ENCODE results near the gene ALDH1L2. TPM values are rescaled to one million over a fixed set of nuclear protein-coding genes. Genes with fewer than 3 reads are reported as not detected.

ALDH1L2 gene
- total RNA-seq, 1 donor = 79.1 TPM

DNA sequence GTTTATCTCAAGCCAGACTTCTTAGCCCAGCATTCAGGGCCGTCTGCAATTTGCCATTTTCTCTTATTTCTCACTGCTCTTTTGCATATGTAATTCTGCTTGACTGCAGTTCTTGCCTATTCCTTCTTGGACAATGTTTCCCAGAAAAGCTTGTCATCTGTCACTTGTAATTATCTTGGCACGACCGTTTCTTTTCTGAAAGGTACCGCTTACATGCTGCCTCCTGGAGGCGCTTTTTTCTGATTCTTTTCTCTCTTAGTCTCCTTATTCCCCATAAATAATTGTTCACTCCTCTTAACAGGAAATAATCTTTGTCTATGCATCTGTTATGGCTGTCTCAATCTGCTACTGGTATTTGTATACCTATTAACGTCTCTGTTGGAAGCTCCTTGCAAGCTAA lies 1.2 kb upstream of the ALDH1L2 start:
- no peak for DNase-seq (ENCODE audit: low read depth)
- H3K4me3 ChIP-seq (ENCODE audit: low read depth, low read length) = no peak overlapping the region
- TF ChIP-seq, protein P1, sequence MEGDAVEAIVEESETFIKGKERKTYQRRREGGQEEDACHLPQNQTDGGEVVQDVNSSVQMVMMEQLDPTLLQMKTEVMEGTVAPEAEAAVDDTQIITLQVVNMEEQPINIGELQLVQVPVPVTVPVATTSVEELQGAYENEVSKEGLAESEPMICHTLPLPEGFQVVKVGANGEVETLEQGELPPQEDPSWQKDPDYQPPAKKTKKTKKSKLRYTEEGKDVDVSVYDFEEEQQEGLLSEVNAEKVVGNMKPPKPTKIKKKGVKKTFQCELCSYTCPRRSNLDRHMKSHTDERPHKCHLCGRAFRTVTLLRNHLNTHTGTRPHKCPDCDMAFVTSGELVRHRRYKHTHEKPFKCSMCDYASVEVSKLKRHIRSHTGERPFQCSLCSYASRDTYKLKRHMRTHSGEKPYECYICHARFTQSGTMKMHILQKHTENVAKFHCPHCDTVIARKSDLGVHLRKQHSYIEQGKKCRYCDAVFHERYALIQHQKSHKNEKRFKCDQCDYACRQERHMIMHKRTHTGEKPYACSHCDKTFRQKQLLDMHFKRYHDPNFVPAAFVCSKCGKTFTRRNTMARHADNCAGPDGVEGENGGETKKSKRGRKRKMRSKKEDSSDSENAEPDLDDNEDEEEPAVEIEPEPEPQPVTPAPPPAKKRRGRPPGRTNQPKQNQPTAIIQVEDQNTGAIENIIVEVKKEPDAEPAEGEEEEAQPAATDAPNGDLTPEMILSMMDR (IDR thresholded peaks at IDR 0.05; ENCODE audit: insufficient read depth, low read length) = no peak

DNA sequence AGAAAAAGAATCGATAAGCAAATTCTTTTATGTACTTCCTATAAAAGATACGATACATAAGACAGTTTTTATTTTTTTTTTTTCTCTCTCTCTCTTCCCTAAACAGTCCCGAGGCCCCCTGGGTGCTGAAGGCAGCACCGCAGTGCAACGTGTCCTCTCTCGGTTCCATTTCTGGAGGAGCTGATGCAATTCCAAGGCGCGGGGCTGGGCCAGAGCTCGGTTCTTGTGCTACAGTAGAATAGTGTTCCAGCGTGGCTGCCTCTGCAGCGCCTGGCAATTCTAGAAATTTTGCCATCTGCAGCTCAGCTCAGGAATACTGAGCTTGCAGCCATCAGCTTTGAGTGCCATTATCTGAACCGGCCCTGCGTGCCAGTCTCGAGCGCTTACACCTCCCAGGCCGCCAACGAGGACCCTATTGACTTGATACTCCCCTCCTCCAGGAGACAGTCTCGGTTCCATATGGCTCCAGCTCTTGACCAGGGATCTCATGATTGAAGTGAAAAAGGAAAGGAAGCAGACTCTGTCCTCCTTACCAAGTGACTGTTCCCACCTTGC lies 630 bp downstream of the ALDH1L2 start:
- peak overlapping the region; percentile 98 for H3K4me3 ChIP-seq (ENCODE audit: low read depth, low read length)
- DNase-seq (ENCODE audit: low read depth) = peak; percentile 82
- TF ChIP-seq, protein P1 (IDR thresholded peaks at IDR 0.05; ENCODE audit: insufficient read depth, low read length) = peak; percentile 38

DNA sequence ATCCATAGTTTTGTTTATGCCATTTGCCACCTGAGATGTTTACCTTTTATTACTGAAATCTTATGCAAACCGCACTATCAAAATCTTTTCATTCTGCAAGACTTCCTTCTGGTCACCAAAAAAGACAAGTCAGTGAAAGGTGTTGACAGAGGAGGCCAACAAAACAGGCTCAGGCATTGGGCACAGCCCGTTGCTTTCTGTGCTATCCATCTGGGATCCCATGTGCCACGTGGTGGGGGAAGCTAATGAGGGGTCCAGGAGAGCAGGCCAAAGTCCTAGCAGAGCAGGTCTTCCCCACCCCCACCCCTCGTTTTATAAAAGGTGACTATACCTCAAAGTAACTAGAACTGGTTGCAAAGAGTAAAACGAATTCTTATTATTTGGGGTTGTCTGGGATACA lies 1.2 kb downstream of the ALDH1L2 start:
- DNase-seq (ENCODE audit: low read depth) = no peak
- H3K4me3 ChIP-seq (ENCODE audit: low read depth, low read length) = peak overlapping the region; percentile 98
- TF ChIP-seq, protein P1 (IDR thresholded peaks at IDR 0.05; ENCODE audit: insufficient read depth, low read length) = no peak

DNA sequence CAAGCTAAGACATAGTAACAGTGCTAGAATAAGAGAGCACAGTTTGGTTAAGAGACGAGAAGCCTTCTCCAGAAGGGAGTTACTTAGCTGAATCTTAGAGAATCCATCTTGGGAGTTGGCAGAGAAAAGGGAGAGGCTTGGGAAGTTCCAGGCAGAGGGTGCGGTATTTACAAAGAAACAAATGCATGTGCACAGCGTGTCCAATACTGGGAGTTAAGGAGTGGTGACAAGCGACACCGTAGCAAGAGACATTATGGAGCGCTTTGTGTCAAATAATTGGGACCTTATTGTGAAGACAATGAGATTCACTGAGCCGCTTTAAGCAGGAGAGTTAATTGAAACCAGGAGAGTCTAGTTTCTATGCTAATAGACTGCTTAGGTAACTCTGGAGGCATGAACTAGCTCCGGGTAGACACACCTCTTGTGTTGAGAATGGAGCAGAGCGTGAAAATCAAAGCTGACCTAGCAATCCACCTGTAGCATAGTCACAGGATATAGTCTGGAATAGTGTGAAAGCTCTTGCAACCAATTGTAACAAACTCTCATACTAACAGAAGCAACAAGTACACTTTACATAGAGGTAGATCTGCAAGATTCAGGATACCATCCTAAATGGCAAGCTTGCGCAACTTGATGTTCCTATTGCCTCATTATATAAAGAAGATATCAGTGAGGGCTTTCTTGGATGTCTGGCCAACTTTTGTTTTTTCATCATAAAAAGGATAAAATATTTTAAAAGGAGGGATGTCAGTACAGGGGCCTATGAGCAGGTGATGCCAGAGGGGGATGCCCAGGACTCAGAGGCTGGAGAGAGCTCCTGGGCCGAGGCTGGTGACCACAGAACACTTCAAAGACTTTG lies 5.3 kb downstream of the ALDH1L2 start:
- H3K4me3 ChIP-seq (ENCODE audit: low read depth, low read length) = no peak overlapping the region
- TF ChIP-seq, protein P1 (IDR thresholded peaks at IDR 0.05; ENCODE audit: insufficient read depth, low read length) = no peak
- no peak for DNase-seq (ENCODE audit: low read depth)

DNA sequence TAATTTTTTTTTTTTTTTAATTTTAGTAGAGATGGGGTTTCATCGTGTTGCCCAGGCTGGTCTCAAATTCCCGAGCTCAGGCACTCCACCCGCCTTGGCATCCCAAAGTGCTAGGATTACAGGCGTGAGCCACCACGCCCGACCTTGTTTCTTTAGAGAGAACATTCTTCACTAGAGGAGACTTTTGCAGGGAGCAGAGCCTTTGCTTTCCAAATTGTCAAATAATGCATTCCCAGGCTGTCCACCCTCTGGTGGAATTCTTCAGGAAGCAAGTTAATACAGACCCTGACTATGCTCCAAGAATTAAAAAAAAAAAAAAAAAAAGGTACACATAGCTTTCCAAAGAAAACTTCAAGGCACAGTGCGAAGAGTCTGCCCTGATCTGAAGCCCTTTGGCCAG lies 6.8 kb downstream of the ALDH1L2 start:
- TF ChIP-seq, protein P1 (IDR thresholded peaks at IDR 0.05; ENCODE audit: insufficient read depth, low read length) = peak; percentile 26
- peak; percentile 86 for DNase-seq (ENCODE audit: low read depth)

DNA sequence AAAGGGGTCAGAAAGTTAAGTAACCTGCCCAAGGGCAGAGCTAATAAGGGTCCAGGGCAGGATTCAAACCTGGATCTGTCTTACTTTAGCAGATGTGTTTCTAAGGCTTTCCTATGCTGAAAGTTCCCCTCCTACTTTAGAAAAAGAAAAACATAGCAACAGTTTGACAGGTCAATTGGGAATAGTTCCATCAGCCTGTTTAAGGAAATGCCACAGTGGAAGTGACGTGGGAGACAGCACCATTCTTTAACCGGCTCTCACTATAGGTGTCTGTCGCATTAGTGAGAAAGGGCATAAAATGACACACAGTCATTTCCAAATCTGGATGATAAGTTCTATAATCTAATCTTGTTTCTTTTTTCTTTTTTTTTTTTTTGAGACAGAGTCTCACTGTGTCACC lies 7.3 kb downstream of the ALDH1L2 start:
- H3K4me3 ChIP-seq (ENCODE audit: low read depth, low read length) = no peak overlapping the region
- DNase-seq (ENCODE audit: low read depth) = peak; percentile 25
- TF ChIP-seq, protein P1 (IDR thresholded peaks at IDR 0.05; ENCODE audit: insufficient read depth, low read length) = no peak

More for the DNA sequence above, 6.8 kb downstream of the ALDH1L2 start:
- no peak overlapping the region for H3K4me3 ChIP-seq (ENCODE audit: low read depth, low read length)

Data from fibroblast of the aortic adventitia (primary cell).